Fibroblast of mammary gland (primary cell): ENCODE measurements around the gene RTTN.

ENCODE experiments used
- DNase-seq: peaks from one replicate; pipeline ENCODE4 v3.0.0-alpha.2; 2010; ENCODE audit warnings: low read depth
- H3K4me3 ChIP-seq: 2 replicates; pipeline ENCODE4 v1.5.1; 2011; ENCODE audit warnings: low read depth, mild to moderate bottlenecking, low read length, moderate library complexity; ENCODE audit not compliant: control insufficient read depth
- TF ChIP-seq, protein P1 (sequence below): conservative IDR thresholded peaks from 2 replicates; pipeline ENCODE4 v1.5.1; 2011; ENCODE audit warnings: low read depth, low read length, inconsistent platforms; ENCODE audit not compliant: control insufficient read depth, insufficient read depth

RTTN gene

DNA sequence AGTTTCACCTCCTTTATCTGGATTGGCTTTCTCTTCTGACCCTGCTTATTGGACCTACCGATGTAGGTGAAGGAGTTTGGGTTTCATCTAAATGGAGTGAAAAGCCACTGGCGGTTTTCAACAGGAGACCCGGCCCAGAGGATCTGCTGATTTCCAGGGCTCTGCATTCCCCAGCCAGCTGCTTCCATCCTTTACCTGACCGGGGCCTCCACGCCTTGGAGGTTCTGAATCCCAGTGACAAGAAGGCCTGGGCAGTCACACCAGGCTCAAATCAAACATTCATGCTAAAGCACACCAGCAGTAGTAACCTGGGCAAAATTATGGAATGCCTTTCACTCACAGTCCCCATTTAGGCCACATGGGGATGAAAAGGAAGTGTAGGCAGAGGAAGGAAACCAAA is 30.0 kb upstream of the RTTN start:
- no peak for DNase-seq
- TF ChIP-seq, protein P1, sequence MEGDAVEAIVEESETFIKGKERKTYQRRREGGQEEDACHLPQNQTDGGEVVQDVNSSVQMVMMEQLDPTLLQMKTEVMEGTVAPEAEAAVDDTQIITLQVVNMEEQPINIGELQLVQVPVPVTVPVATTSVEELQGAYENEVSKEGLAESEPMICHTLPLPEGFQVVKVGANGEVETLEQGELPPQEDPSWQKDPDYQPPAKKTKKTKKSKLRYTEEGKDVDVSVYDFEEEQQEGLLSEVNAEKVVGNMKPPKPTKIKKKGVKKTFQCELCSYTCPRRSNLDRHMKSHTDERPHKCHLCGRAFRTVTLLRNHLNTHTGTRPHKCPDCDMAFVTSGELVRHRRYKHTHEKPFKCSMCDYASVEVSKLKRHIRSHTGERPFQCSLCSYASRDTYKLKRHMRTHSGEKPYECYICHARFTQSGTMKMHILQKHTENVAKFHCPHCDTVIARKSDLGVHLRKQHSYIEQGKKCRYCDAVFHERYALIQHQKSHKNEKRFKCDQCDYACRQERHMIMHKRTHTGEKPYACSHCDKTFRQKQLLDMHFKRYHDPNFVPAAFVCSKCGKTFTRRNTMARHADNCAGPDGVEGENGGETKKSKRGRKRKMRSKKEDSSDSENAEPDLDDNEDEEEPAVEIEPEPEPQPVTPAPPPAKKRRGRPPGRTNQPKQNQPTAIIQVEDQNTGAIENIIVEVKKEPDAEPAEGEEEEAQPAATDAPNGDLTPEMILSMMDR, result no peak
- H3K4me3 ChIP-seq, result no peak overlapping the region

DNA sequence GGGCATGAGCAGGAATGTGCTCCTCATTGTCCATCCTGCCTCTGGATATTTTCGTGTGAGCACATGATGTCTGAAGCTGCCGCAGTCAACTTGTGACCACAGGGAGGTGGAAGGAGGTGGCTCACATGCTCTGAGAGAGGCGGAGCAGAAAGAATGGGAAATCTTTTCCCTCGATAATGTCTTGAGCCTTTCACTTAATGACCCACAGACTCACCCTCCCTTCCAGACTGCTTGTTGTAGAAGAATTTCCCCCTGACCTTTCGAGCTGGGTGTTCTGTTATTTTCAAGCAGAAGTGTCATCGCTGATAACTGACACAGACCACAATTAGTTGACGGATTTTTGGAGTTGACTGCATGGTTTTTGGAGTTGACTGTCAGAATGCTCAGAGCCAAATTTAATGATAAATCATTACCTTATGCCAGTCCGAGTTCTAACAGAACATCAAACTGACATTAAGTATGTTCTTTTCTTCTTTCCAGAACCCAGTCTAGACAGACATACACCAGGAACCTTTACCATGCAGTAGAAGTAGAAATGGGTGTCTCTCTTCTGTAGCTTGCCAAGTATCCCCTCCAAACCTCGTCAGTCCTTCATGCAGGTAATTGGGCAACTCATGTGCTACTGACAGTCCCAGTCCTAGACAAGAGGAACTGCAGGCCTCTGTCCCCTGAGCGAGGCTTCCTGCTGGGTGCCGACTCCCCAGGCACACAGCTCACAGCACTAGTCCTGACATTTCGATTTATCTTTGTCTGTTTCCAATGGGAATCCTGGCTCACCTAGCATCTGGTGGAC is 29.4 kb upstream of the RTTN start:
- H3K4me3 ChIP-seq, result no peak overlapping the region
- peak; percentile 14 for DNase-seq
- TF ChIP-seq, protein P1, result no peak

DNA sequence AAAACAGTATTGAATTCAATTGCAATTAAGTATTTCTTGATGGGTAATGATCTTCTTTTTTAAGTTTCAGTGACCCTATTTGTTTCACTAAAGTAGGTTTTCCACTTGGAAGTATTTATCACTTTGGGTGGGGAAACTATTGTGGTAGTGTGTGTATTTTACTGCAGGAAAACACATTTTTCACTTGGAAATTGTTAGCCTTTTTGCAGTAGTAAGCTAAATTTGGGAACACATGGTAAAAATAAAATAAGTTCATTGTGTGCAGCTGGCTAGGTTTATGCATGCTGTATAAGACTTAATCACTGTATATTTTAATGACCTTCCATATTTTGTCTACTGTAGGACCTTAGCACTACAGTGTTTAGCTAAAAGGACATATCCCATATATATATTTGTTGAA is 28.5 kb upstream of the RTTN start:
- no peak for DNase-seq
- TF ChIP-seq, protein P1, result no peak
- no peak overlapping the region for H3K4me3 ChIP-seq

DNA sequence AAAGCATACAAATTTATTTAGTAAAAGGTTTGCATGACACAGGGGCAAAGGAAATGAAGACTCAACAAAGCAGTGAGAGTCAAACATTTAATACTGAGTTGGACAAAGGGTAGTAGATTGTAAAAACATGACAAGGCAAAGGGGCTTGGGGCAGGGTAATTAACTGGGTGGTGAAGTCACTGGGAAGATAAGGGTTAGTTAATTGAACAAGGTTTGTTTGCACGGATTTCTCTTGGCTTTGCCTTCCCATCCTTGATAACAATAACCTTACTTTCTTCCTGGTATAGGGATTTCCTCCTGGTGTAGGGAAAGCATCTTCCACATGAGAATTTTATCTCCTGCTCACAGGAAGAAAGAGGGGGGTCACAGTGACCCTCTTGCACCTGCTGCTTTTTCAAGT is 26.8 kb upstream of the RTTN start:
- TF ChIP-seq, protein P1, result no peak
- no peak for DNase-seq
- no peak overlapping the region for H3K4me3 ChIP-seq

DNA sequence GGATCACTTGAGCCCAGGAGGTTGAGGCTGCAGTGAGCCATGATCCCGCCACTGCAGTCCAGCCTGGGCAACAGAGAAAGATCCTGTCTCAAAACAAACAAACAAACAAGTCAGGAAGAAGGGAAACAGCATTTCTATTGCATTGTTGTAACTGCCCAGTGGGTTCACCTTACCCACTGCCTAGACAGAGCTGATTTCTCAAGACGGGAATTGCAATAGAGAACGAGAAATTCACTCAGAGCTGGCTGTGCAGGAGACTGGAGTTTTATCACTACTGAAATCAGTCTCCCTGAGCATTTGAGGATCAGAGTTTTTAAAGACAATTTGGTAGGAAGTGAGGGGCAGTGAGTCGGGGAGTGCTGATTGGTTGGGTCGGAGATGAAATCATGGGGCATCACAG is 24.2 kb upstream of the RTTN start:
- TF ChIP-seq, protein P1, result no peak
- DNase-seq, result no peak
- H3K4me3 ChIP-seq, result no peak overlapping the region

DNA sequence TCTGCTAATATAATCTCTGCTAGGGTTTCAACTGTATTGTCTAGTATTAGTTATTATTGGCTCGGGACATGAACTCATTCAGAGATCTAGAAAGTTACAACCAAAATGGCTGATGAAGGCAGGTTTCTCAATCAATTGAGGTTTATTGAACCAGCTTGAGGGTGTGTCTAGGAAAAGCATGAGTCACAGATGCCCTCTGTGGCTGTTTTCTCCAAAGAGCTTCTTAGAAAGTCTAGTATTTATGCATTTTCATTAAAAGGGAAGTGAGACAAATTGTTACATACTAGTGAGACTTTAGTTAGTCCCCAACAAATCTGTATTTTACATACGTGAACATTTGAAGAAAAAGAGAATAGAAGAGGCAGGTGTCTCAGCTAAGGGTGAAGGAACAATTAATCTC is 23.0 kb upstream of the RTTN start:
- H3K4me3 ChIP-seq, result no peak overlapping the region
- TF ChIP-seq, protein P1, result no peak
- peak; percentile 51 for DNase-seq
